GM21529 (cell line): ENCODE measurements around the gene CARD6.
"Not testable (repeated sequence)": the region's sequence is repeated elsewhere in the genome, so short reads cannot be mapped to it uniquely, and the experiment has no call there.

Experiments used
- ATAC-seq: cut with Tn5 transposase; IDR thresholded peaks from one replicate; pipeline ENCODE4 v1.9.1; 2021; ENCODE audit not compliant: unreplicated experiment

CARD6 gene

GRCh38 chr5:40828690-40829661 lies 12.2 kb upstream of the CARD6 start:
- no peak for ATAC-seq

GRCh38 chr5:40829748-40830533 lies 11.2 kb upstream of the CARD6 start:
- ATAC-seq, result no peak

- no peak for ATAC-seq
Observed at GRCh38 chr5:40831346-40832210, 9.6 kb upstream of the CARD6 start.

- ATAC-seq, result no peak
Observed at GRCh38 chr5:40832345-40832744, 8.8 kb upstream of the CARD6 start.

- no peak for ATAC-seq
Observed at GRCh38 chr5:40833712-40834229, 7.4 kb upstream of the CARD6 start.

- no peak for ATAC-seq
Observed at GRCh38 chr5:40834391-40834848, 6.7 kb upstream of the CARD6 start.

- ATAC-seq, result peak; percentile 95
Observed at GRCh38 chr5:40834849-40835787, 6.0 kb upstream of the CARD6 start, which contains the start of gene RPL37. Gene RPL37, minus strand, starts transcription at chr5:40835222. Its CDS starts 37 bp downstream, at chr5:40835185.

- no peak for ATAC-seq
Observed at GRCh38 chr5:40838086-40838485, 3.1 kb upstream of the CARD6 start.

- no peak for ATAC-seq
Observed at GRCh38 chr5:40842351-40842750, 1.2 kb downstream of the CARD6 start.

GRCh38 chr5:40844565-40844964 lies 3.4 kb downstream of the CARD6 start:
- ATAC-seq, result no peak

GRCh38 chr5:40846371-40846770 lies 5.2 kb downstream of the CARD6 start:
- ATAC-seq, result no peak

GRCh38 chr5:40847525-40847924 lies 6.4 kb downstream of the CARD6 start:
- no peak for ATAC-seq

GRCh38 chr5:40853632-40854192 lies 12.5 kb downstream of the CARD6 start:
- ATAC-seq, result no peak

- ATAC-seq, result no peak
Observed at GRCh38 chr5:40860711-40861110, 19.5 kb downstream of the CARD6 start.

- not testable (repeated sequence) for ATAC-seq
Observed at GRCh38 chr5:40865004-40865403, 23.8 kb downstream of the CARD6 start.

- ATAC-seq, result no peak
Observed at GRCh38 chr5:40866844-40867243, 25.7 kb downstream of the CARD6 start.

- no peak for ATAC-seq
Observed at GRCh38 chr5:40869384-40869783, 28.2 kb downstream of the CARD6 start.

- ATAC-seq, result no peak
Observed at GRCh38 chr5:40871177-40871576, 30.0 kb downstream of the CARD6 start.

GRCh38 chr5:40872253-40872652 lies 31.1 kb downstream of the CARD6 start:
- ATAC-seq, result not testable (repeated sequence)
